ENCODE measurements around the gene COIL.
"Not testable (repeated sequence)": the region's sequence is repeated elsewhere in the genome, so short reads cannot be mapped to it uniquely, and the experiment has no call there.

DNA sequence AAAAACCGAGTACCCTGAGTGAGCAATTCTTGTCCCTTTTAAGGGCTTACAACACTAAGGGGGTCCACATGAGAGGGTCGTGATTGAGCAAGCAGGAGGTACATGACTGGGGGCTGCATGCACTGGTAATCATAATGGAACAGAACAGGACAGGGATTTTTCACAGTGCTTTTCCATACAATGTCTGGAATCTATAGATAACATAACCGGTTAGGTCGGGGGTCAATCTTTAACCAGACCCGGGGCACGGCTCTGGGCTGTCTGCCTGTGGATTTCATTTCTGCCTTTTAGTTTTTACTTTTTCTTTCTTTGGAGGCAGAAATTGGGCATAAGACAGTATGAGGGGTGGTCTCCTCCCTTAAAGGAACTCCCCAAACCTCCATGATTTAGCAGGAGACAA lies 4.8 kb upstream of the COIL start:
- TF ChIP-seq CTCF (IDR thresholded peaks at IDR 0.05 in 4 of 5, conservative IDR thresholded peaks at IDR 0.05 in 1 of 5); POLR2A (IDR thresholded peaks at IDR 0.05): not testable (repeated sequence)

All from gastrocnemius medialis (tissue), 4 donors.